Hepatocyte (in vitro differentiated cells): ENCODE results near the gene RASSF4.

Source experiments
- EZH2 ChIP-seq: fragments of 200-600 bp; sonication (generic); IDR thresholded peaks from 2 replicates; pipeline ENCODE4 v1.6.1; 2016; ENCODE audit warnings: antibody characterized with exemption, mild to moderate bottlenecking, borderline replicate concordance
- TF ChIP-seq, protein P1 (sequence below): fragments of 200-600 bp; sonication (generic); IDR thresholded peaks from 2 replicates; pipeline ENCODE4 v1.5.1; 2016; ENCODE audit warnings: antibody characterized with exemption, mild to moderate bottlenecking; ENCODE audit not compliant: poor library complexity

DNA sequence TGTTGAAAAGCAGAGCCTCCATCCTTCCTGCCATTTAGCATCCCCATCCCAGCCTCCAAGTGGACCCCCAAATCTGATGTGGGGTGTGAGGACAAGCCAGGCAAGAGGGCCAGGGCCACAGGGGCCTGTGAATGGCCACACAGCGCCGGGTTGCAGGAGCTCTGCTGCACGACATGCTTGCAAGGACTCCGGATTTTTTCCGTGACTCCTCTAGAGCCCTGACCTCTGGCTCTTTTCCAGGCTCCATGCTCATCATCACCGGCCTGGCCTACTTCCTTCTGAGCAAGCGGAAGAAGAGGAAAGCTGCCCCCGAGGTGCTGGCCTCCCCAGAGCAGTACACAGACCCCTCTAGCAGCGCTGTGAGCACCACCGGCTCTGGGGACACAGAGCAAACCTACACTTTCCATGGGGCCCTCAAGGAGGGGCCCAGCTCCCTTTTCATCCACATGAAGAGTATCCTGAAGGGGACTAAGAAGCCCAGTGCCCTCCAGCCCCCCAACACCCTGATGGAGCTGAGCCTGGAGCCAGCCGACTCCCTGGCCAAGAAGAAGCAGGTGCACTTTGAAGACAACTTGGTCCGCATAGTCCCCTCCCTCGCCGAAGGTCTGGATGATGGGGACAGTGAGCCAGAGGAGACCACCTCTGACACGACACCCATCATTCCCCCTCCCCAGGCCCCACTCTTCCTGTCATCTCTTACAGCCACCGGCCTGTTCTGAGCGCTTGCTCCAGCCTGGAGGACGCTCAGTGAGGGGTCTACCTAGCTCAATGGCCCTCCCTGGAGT is 25.0 kb upstream of the RASSF4 start:
- TF ChIP-seq, protein P1, sequence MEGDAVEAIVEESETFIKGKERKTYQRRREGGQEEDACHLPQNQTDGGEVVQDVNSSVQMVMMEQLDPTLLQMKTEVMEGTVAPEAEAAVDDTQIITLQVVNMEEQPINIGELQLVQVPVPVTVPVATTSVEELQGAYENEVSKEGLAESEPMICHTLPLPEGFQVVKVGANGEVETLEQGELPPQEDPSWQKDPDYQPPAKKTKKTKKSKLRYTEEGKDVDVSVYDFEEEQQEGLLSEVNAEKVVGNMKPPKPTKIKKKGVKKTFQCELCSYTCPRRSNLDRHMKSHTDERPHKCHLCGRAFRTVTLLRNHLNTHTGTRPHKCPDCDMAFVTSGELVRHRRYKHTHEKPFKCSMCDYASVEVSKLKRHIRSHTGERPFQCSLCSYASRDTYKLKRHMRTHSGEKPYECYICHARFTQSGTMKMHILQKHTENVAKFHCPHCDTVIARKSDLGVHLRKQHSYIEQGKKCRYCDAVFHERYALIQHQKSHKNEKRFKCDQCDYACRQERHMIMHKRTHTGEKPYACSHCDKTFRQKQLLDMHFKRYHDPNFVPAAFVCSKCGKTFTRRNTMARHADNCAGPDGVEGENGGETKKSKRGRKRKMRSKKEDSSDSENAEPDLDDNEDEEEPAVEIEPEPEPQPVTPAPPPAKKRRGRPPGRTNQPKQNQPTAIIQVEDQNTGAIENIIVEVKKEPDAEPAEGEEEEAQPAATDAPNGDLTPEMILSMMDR: no peak
- no peak for TF ChIP-seq EZH2
